ENCODE results near the gene ZC3H18.

DNA sequence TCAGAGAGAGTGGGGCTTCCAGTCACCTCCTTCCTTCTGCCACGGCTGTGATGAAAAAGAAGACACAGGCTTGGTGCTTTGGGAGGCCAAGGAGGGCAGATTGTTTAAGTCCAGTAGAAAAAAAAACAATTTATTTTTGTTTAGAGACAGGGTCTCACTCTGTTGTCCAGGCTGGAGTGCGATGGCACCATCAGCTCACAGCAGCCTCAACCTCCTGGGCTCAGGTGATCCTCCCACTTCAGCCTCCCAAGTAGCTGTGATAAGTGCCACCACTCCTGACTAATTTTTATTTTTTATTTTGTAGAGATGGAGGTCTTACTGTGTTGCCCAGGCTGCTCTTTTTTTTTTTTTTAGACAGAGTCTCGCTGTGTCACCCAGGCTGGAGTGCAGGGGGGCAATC, 95.4 kb downstream of the ZC3H18 start:
- no peak for TF ChIP-seq CTCF (conservative IDR thresholded peaks at IDR 0.05)
- no peak for TF ChIP-seq ZFX (IDR thresholded peaks at IDR 0.05)
